Adrenal gland (tissue), 12 donors: ENCODE data around the gene HS6ST2. TPM values are rescaled to one million over a fixed set of nuclear protein-coding genes. Genes with fewer than 3 reads are reported as not detected.

Experiments
- DNase-seq, 7 donors: peaks; one replicate each; pipeline ENCODE4 v3.0.0-alpha.2; 2019 to 2020
- H3K27ac ChIP-seq, 5 donors: fragments of 200-600 bp; sonication (generic) in 4 of 5; 1 replicate in 3 of 5; 2 replicates in 2 of 5; pipeline versions ENCODE4 v1.5.1 to v1.8.0; 2016 to 2020; ENCODE audit warnings: mild to moderate bottlenecking in 1 of 5
- H3K27me3 ChIP-seq: fragments of 200-600 bp; 2 replicates; pipeline ENCODE4 v1.8.0; 2021
- H3K36me3 ChIP-seq, 2 donors: fragments of 200-600 bp; replicated peaks in 1 of 2; 1 replicate in 1 of 2; 2 replicates in 1 of 2; pipeline versions ENCODE4 v1.5.1 to v1.8.0; 2018 to 2022
- H3K4me1 ChIP-seq, 2 donors: fragments of 200-600 bp; replicated peaks in 1 of 2; 1 replicate in 1 of 2; 2 replicates in 1 of 2; pipeline versions ENCODE4 v1.5.1 to v1.8.0; 2018 to 2021
- H3K4me3 ChIP-seq, 4 donors: fragments of 200-600 bp; sonication (generic) in 3 of 4; one replicate each; pipeline ENCODE4 v1.5.1; 2016 to 2018
- H3K9me3 ChIP-seq, 3 donors: fragments of 200-600 bp; sonication (generic) in 1 of 3; replicated peaks in 1 of 3; 1 replicate in 2 of 3; 2 replicates in 1 of 3; pipeline versions ENCODE4 v1.5.1 to v1.8.0; 2016 to 2021
- POLR2A ChIP-seq, 2 donors: fragments of 450-650 bp; IDR thresholded peaks; one replicate each; pipeline ENCODE4 v1.6.1; 2017; ENCODE audit warnings: antibody characterized with exemption in 2 of 2, mild to moderate bottlenecking in 2 of 2, moderate library complexity in 1 of 2
- WGBS, 4 donors: extraction: QIAGEN DNeasy Blood & Tissue Kit in 2 of 4; methylation state at CpG; one replicate each; pipeline versions ENCODE4 v1.1.5 to v1.1.7; 2013 to 2017; 5-methylcytosine and 5-hydroxymethylcytosine counted together
- intact Hi-C, 2 donors: fragments of 100-400 bp; cut with DNase I; formaldehyde crosslinking; loops; one replicate each; pipeline versions ENCODE4 v1.14.1 to v1.15.0; 2022 to 2023
- polyA plus RNA-seq, 3 donors: library from polyadenylated mRNA; stranded (reverse); fragments of 200-250 nt in 2 of 3; fragments of 350-450 nt in 1 of 3; fragmentation: Illumina TruSeq in 1 of 3; extraction: RNeasy Lipid Tissue Mini Kit (QIAGEN cat#74804) in 1 of 3; gene quantifications; one replicate each; pipeline ENCODE4 v1.2.3, GENCODE V29; 2013 to 2014
- total RNA-seq, 9 donors: library from RNA; depleted of rRNA in 4 of 9; stranded (reverse); fragments of >200 nt in 4 of 9; fragments of 120-200 nt in 1 of 9; fragmentation: NEBNext Ultra II Directional in 1 of 9; extraction: Animal tissue kit (Norgen Biotek cat#: 25700) in 1 of 9; gene quantifications; one replicate each; pipeline versions ENCODE4 v1.1.0 to v1.2.4, GENCODE V29; 2013 to 2023
- TF ChIP-seq, protein P1 (sequence below), 6 experiments: fragments of 450-650 bp in 4 of 6; fragments of 200-600 bp in 2 of 6; sonication (generic) in 1 of 6; IDR thresholded peaks; 1 replicate in 5 of 6; 2 replicates in 1 of 6; pipeline versions ENCODE4 v1.5.1 to v1.8.0; 2016 to 2021; ENCODE audit warnings: antibody characterized with exemption in 6 of 6, mild to moderate bottlenecking in 2 of 6, moderate library complexity in 1 of 6
- donor health status: healthy with polysubstance abuse.
- donor health status: Bipolar disorder and iron deficiency.
- donor health status: DM: yes; HTN: yes; CAD: no.
- donor health status: DM: no; HTN: no; CAD: no.
- donor health status: DM: no; HTN: no; CAD: no.
- donor health status: DM: yes; HTN: yes; CAD: no.

The HS6ST2 gene
- total and polyA plus RNA-seq, 12 donors, result 0.24 to 6.0 (median 1.3) TPM

- DNase-seq, result no peak
- Histone ChIP-seq H3K36me3 (no peaks in the 10 kb centered on the region), H3K4me1 (no peaks in the 10 kb centered on the region), H3K4me3 (no peak overlapping the region), H3K9me3 (no peaks in the 10 kb centered on the region), H3K27ac (no peak overlapping the region), H3K27me3 (peaks cover 9% of the 10 kb centered on the region)
- intact Hi-C loops, result no loop called here
- TF ChIP-seq, protein P1, sequence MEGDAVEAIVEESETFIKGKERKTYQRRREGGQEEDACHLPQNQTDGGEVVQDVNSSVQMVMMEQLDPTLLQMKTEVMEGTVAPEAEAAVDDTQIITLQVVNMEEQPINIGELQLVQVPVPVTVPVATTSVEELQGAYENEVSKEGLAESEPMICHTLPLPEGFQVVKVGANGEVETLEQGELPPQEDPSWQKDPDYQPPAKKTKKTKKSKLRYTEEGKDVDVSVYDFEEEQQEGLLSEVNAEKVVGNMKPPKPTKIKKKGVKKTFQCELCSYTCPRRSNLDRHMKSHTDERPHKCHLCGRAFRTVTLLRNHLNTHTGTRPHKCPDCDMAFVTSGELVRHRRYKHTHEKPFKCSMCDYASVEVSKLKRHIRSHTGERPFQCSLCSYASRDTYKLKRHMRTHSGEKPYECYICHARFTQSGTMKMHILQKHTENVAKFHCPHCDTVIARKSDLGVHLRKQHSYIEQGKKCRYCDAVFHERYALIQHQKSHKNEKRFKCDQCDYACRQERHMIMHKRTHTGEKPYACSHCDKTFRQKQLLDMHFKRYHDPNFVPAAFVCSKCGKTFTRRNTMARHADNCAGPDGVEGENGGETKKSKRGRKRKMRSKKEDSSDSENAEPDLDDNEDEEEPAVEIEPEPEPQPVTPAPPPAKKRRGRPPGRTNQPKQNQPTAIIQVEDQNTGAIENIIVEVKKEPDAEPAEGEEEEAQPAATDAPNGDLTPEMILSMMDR (IDR thresholded peaks at IDR 0.05), result no peak
- no peak for TF ChIP-seq POLR2A (IDR thresholded peaks at IDR 0.05)
- 75 to 82% (median 79%) methylated on average over 6 of the region's 6 CpGs for WGBS, 4 donors
Measured at GRCh38 chrX:132750331-132751062, 207.9 kb downstream of the HS6ST2 start.

- intact Hi-C loops, result no loop called here
- Histone ChIP-seq H3K27ac (no peak overlapping the region), H3K36me3 (no peaks in the 10 kb centered on the region), H3K4me3 (no peak overlapping the region), H3K9me3 (no peaks in the 10 kb centered on the region), H3K4me1 (no peaks in the 10 kb centered on the region), H3K27me3 (peaks cover 9% of the 10 kb centered on the region)
- TF ChIP-seq, protein P1 (IDR thresholded peaks at IDR 0.05), result no peak
- TF ChIP-seq POLR2A (IDR thresholded peaks at IDR 0.05), result no peak
- 53 to 74% (median 60%) methylated on average over 3 of the region's 3 CpGs for WGBS, 4 donors
- no peak for DNase-seq
Measured at GRCh38 chrX:132749406-132749805, 209.0 kb downstream of the HS6ST2 start.

- H3K36me3 ChIP-seq, result no peaks in the 10 kb centered on the region
- no peaks in the 10 kb centered on the region for H3K4me1 ChIP-seq
- H3K27me3 ChIP-seq, result peaks cover 9% of the 10 kb centered on the region
- TF ChIP-seq, protein P1 (IDR thresholded peaks at IDR 0.05), result no peak
- no peak for TF ChIP-seq POLR2A (IDR thresholded peaks at IDR 0.05)
- intact Hi-C loops, result no loop called here
- H3K9me3 ChIP-seq, result no peaks in the 10 kb centered on the region
- no peak overlapping the region for H3K4me3 ChIP-seq
- H3K27ac ChIP-seq, result no peak overlapping the region
- no peak for DNase-seq
- WGBS, 4 donors, result 53 to 70% (median 62%) methylated on average over 4 of the region's 4 CpGs
Measured at GRCh38 chrX:132748909-132749308, 209.5 kb downstream of the HS6ST2 start.

GRCh38 chrX:132748268-132748667, 210.2 kb downstream of the HS6ST2 start:
- peaks cover 9% of the 10 kb centered on the region for H3K27me3 ChIP-seq
- H3K4me3 ChIP-seq, result no peak overlapping the region
- TF ChIP-seq, protein P1 (IDR thresholded peaks at IDR 0.05), result no peak
- TF ChIP-seq POLR2A (IDR thresholded peaks at IDR 0.05), result no peak
- 67 to 85% (median 76%) methylated on average over 3 to 5 of the region's 5 CpGs for WGBS, 4 donors
- no peaks in the 10 kb centered on the region for H3K4me1 ChIP-seq
- H3K36me3 ChIP-seq, result no peaks in the 10 kb centered on the region
- no peak overlapping the region for H3K27ac ChIP-seq
- DNase-seq, result no peak
- intact Hi-C loops, result no loop called here
- H3K9me3 ChIP-seq, result no peaks in the 10 kb centered on the region
